GM12878 (cell line): ENCODE results near the gene PATJ.
"Not testable (repeated sequence)": the region's sequence is repeated elsewhere in the genome, so short reads cannot be mapped to it uniquely, and the experiment has no call there.

ENCODE experiments used
- BHLHE40 ChIP-seq, 2 experiments: fragments of 450-650 bp in 1 of 2; IDR thresholded peaks; 2 replicates each; pipeline ENCODE4 v1.6.1; 2011 to 2017; ENCODE audit warnings: low read depth in 2 of 2, borderline replicate concordance in 1 of 2, improper control_type of control experiment in 1 of 2, low read length in 1 of 2, mild to moderate bottlenecking in 1 of 2
- CTCF ChIP-seq, 3 experiments: IDR thresholded peaks in 2 of 3; conservative IDR thresholded peaks in 1 of 3; 2 replicates each; pipeline ENCODE4 v1.5.1; 2011; ENCODE audit warnings: low read depth in 3 of 3, low read length in 3 of 3, mild to moderate bottlenecking in 3 of 3, control low read depth in 2 of 3, moderate library complexity in 2 of 3, inconsistent platforms in 1 of 3, mixed read lengths in 1 of 3; ENCODE audit not compliant: control insufficient read depth in 2 of 3, insufficient read depth in 1 of 3; ENCODE audit errors: extremely low read depth in 1 of 3
- EP300 ChIP-seq, 2 experiments: fragments of 150-350 bp in 1 of 2; IDR thresholded peaks; 2 replicates each; pipeline ENCODE4 v1.6.1; 2011 to 2012; ENCODE audit warnings: low read depth in 2 of 2, low read length in 2 of 2, borderline replicate concordance in 1 of 2, improper control_type of control experiment in 1 of 2, inconsistent platforms in 1 of 2; ENCODE audit not compliant: control insufficient read depth in 1 of 2
- EZH2 ChIP-seq: IDR thresholded peaks from 2 replicates; pipeline ENCODE4 v1.6.1; 2012; ENCODE audit warnings: low read depth, mild to moderate bottlenecking, control low read depth, inconsistent platforms, low read length, borderline replicate concordance; ENCODE audit not compliant: control insufficient read depth
- FOXK2 ChIP-seq: fragments of 450-650 bp; IDR thresholded peaks from 2 replicates; pipeline ENCODE4 v1.6.1; 2017; ENCODE audit warnings: mild to moderate bottlenecking, moderate library complexity
- NBN ChIP-seq: fragments of 450-650 bp; IDR thresholded peaks from 2 replicates; pipeline ENCODE4 v1.6.1; 2016
- POLR2A ChIP-seq: IDR thresholded peaks from 2 replicates; pipeline ENCODE4 v1.6.1; 2011; ENCODE audit warnings: low read depth, mild to moderate bottlenecking, low read length
- REST ChIP-seq: IDR thresholded peaks from 2 replicates; pipeline ENCODE4 v1.6.1; 2012; ENCODE audit warnings: mild to moderate bottlenecking, low read depth, low read length
- SMC3 ChIP-seq: IDR thresholded peaks from 2 replicates; pipeline ENCODE4 v1.6.1; 2011; ENCODE audit warnings: low read length, improper control_type of control experiment, borderline replicate concordance

GRCh38 chr1:62180054-62180453, 437.8 kb downstream of the PATJ start:
- not testable (repeated sequence) for TF ChIP-seq EZH2; REST; SMC3; POLR2A; BHLHE40 (IDR thresholded peaks at IDR 0.05; ENCODE audit: borderline replicate concordance in 1 of 2, low read depth in 2 of 2, low read length in 1 of 2); CTCF (IDR thresholded peaks at IDR 0.05 in 2 of 3, conservative IDR thresholded peaks at IDR 0.05 in 1 of 3; ENCODE audit: control insufficient read depth in 2 of 3, extremely low read depth in 1 of 3, insufficient read depth in 1 of 3, low read depth in 3 of 3, low read length in 3 of 3); NBN; FOXK2; EP300 (IDR thresholded peaks at IDR 0.05; ENCODE audit: borderline replicate concordance in 1 of 2, control insufficient read depth in 1 of 2, low read depth in 2 of 2, low read length in 2 of 2)
